ENCODE data around the gene DNAH2.

DNAH2 gene

GRCh38 chr17:7745748-7746470, 28.4 kb downstream of the DNAH2 start:
- no peak for DNase-seq
- Histone ChIP-seq H3K4me1 (no peaks in the 10 kb centered on the region), H3K36me3 (no peaks in the 10 kb centered on the region), H3K27me3 (no peaks in the 10 kb centered on the region), H3K4me3 (ENCODE audit: low read depth, low read length) (no peak overlapping the region), H3K9me3 (no peaks in the 10 kb centered on the region)
- TF ChIP-seq CTCF (IDR thresholded peaks at IDR 0.05; ENCODE audit: low read depth, low read length): no peak

- no peak overlapping the region for H3K4me3 ChIP-seq (ENCODE audit: low read depth, low read length)
- no peak for DNase-seq
- no peak for TF ChIP-seq CTCF (IDR thresholded peaks at IDR 0.05; ENCODE audit: low read depth, low read length)
- no peaks in the 10 kb centered on the region for H3K36me3 ChIP-seq
- no peaks in the 10 kb centered on the region for H3K27me3 ChIP-seq
- no peaks in the 10 kb centered on the region for H3K4me1 ChIP-seq
- no peaks in the 10 kb centered on the region for H3K9me3 ChIP-seq
Measured at GRCh38 chr17:7747635-7748071, 30.1 kb downstream of the DNAH2 start.

- Histone ChIP-seq H3K4me3 (ENCODE audit: low read depth, low read length) (no peak overlapping the region), H3K36me3 (no peaks in the 10 kb centered on the region), H3K9me3 (no peaks in the 10 kb centered on the region), H3K4me1 (no peaks in the 10 kb centered on the region), H3K27me3 (no peaks in the 10 kb centered on the region)
- TF ChIP-seq CTCF (IDR thresholded peaks at IDR 0.05; ENCODE audit: low read depth, low read length): no peak
- DNase-seq: no peak
Measured at GRCh38 chr17:7748076-7748775, 30.7 kb downstream of the DNAH2 start.

- no peaks in the 10 kb centered on the region for H3K27me3 ChIP-seq
- no peak overlapping the region for H3K4me3 ChIP-seq (ENCODE audit: low read depth, low read length)
- H3K4me1 ChIP-seq: no peaks in the 10 kb centered on the region
- H3K36me3 ChIP-seq: no peaks in the 10 kb centered on the region
- no peak for DNase-seq
- H3K9me3 ChIP-seq: no peaks in the 10 kb centered on the region
- TF ChIP-seq CTCF (IDR thresholded peaks at IDR 0.05; ENCODE audit: low read depth, low read length): no peak
Measured at GRCh38 chr17:7750321-7750821, 32.8 kb downstream of the DNAH2 start.

- no peaks in the 10 kb centered on the region for H3K4me1 ChIP-seq
- no peaks in the 10 kb centered on the region for H3K27me3 ChIP-seq
- no peaks in the 10 kb centered on the region for H3K36me3 ChIP-seq
- DNase-seq: no peak
- H3K4me3 ChIP-seq (ENCODE audit: low read depth, low read length): no peak overlapping the region
- no peaks in the 10 kb centered on the region for H3K9me3 ChIP-seq
- no peak for TF ChIP-seq CTCF (IDR thresholded peaks at IDR 0.05; ENCODE audit: low read depth, low read length)
Measured at GRCh38 chr17:7754656-7755055, 37.1 kb downstream of the DNAH2 start.

Data from BE2C (cell line).